Measurements from ENCODE around the gene ACSS1.

GRCh38 chr20:25050082-25050481, 7.9 kb downstream of the ACSS1 start:
- TF ChIP-seq POLR2A (IDR thresholded peaks at IDR 0.05; ENCODE audit: low read length) = no peak
- no peak for TF ChIP-seq GATA1 (IDR thresholded peaks at IDR 0.05; ENCODE audit: low read depth, low read length)

All from erythroblast (primary cell).